ENCODE measurements around the gene EFCAB12.
A peak's percentile ranks its signal among the peaks of the same experiment; 100 is the strongest.

EFCAB12 gene

DNA sequence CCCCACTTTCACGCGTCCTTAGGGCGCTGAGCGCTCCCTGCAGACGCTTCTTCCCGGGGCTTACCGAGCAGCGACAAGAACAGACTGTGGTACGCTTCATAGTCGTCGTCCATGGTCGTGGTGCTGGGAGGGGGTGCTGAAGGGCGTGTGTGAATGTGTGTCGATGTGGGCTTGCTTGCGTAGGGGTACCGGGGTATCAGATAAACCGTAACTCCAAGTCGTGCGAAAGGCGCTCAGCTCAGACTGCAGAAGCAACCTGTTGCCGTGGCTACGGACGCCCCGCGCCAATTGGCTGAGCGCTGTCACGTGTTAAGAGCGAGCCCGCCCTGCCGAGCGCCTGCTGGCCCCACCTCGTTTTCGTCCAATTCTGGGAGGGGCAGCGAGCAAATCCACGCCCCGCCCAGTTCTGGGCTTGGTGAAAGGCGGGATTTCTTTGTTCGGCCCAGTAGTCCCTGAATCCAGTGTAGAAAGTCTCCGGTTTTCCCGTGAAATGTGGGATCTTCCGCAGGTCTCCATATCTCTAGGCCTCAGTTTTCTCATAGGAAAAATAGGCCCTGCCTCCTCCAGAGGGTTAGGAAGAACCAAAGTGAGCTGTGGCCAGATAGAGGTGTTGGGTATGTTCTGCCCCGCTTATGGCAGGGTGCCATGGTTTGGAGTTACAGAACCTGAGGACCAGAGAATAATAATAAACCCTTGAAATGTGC is at the start of gene EFCAB12:
Gene EFCAB12, minus strand, starts transcription at position 261 of the 704 bp plus-strand sequence. Its CDS starts 148 bp downstream, at position 113.
- DNase-seq = peak; percentile 87

DNA sequence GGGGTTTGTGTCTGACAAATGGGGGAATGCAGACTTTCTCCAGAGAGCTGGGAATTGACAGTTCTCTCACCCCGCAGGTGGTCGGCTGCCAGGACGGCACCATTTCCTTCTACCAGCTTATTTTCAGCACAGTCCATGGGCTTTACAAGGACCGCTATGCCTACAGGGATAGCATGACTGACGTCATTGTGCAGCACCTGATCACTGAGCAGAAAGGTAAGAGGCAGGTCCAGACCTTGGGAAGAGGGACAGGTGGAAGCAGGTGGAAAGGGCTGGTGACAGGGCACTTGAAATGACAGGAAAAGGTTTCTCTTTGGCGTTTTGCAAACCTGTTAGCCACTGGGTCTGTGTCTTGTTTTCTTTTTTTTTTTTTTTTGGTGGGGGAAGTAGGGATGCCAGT is 48.1 kb upstream of the EFCAB12 start:
- DNase-seq = no peak

DNA sequence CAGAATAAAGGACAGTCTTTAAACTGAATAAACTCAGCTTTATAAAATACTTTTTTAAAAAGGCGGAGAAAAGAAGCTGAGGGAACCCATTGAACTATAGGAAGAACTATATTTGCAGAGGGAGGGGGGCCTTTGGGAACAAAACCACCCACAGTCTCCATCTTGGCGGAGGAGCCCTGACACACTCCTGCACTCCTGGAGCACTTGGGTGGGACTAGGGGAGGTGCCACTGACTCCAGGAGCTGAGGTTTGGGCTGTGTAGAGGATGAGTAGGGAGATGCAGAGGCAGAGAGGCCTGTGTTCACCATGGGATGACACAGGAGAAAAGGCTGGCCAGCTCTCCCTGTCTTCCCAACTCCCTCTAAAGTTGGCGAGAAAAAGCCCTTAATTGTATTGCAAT is 47.4 kb upstream of the EFCAB12 start:
- no peak for DNase-seq

DNA sequence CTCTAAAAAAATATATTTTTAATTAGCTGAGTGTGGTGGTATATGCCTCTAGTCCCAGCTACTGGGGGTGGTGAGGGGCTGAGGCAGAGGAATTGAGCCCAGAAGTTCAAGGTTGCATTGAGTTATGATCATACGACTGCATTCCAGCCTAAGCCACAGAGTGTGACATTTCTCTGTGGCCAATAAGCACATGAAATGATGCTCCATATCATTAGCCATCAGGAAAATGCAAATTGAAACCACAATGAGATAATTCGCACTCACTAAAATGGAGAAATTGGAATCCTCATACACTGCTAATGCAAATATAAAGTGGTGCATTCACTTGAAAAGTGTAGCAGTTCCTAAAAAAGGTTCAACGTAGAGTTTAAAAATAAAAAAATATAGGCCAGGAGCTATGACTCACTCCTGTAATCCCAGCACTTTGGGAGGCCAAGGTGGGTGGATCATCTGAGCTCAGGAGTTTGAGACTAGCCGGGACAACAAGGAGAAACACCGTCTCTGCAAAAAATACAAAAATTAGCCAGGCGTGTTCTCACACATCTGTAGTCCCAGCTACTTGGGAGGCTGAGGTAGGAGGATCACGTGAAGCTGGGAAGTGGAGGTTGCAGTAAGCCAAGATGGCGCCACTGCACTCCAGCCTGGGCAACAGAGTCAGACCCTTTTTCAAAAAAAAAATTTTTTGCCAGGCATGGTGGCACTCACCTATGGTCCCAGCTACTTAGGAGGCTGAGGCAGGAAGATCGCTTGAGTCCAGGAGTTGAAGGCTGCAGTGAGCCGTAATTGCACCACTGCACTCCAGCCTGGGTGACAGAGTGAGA is 46.8 kb upstream of the EFCAB12 start:
- DNase-seq = no peak

DNA sequence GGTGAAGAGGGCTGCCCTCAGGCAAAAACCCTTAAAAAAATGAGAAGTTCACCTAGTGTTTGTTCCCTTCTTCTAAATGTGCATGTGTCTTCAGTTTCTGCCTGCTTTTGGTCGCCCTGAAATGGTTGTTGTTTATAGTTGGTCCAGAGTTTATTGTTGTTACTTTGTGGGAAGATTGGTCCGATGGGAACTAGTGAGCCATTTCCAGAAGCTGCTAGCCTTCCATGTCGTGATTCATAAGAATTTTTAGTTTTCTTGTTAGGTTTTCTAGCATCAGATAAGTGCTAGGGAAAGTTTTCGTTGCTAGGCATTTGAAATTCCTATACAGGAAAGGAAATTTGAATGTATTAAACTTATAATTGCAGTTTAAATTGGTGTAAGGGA is 45.3 kb upstream of the EFCAB12 start:
- DNase-seq = no peak

DNA sequence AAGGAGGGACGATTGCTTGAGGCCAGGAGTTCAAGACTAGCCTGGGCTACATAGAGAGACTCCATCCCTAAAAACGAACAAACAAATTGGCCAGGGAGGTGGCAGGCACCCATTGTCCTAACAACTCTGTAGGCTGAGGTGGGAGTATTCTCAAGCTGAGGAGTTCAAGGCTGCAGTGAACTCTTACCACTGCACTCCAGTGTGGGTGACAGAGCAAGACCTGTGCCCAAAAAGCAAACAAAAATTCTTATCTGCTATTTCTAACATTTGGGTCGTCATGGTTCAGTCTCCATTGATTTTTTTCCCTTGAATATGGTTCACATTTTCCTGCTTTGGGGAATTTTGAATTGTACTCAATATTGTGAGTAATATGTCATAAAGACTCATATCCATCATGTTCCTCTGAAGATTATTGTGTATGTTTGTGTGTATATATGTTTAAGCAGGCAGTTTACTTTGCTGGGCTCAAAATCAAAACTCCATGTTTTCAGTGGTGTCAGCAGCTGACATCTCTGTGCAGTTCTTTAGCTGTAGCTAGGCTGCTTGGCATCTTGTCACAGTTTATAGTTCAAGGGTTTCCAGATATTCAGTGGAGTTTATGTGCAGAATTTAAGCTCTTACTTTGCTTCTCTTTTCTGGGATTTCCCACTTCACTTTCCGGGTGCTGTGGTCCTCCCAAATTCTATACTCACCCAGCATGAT is 44.8 kb upstream of the EFCAB12 start:
- DNase-seq = no peak

DNA sequence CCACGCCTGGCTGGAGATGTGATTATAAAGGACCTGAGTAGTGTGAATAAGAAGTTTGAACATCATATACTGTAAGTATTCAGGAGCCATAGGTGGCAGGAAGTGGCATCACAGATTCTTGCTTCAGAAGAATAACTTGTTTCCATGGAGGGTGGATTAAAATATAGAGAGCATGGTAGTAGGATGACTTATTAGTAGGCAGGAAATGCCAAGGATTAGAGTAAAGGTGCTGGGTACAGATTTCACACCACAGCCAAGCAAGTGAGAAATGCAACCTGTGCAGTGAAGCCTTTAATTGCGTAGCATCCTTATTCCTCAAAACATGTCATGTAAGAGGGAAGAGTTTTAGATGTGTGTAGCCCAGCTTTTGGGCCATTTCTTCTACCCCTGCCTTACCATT is 42.4 kb upstream of the EFCAB12 start:
- DNase-seq = no peak

DNA sequence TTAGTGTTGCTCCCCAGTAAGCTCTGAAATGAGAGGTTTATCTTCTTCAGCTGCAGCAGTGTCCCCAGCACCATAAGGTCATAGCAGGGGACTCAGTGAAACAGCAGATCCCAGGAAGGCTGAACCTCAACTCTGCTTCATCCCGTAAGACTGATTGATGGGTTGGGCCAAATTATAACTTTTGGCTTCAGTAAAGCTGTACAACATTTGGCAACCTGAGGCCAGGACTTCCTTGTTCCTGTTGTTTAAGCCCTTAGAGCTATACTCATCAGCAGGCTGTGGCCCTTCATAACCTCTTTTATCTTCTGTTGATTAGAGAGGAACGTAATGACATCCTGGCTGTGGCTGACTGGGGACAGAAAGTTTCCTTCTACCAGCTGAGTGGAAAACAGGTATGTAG is 40.6 kb upstream of the EFCAB12 start:
- DNase-seq = no peak

DNA sequence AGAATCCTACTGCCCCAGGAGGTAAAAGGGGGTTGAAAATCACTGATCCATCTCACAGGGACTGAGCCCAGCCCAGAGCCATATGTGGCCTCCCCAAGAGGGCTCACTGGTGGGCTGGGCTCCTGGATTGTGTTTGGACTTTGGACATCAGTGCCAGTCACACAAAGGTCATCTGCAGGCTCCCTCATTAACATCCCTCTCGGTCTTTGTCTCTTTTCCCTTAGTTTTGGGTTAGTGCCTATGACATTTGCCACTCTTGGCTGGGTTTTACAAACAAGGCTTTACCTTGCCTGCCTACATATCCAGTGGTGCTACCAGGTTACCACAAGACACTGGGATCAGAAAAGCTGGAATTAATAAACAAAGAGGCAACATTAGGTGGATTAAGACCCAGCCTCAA is 39.5 kb upstream of the EFCAB12 start:
- no peak for DNase-seq

DNA sequence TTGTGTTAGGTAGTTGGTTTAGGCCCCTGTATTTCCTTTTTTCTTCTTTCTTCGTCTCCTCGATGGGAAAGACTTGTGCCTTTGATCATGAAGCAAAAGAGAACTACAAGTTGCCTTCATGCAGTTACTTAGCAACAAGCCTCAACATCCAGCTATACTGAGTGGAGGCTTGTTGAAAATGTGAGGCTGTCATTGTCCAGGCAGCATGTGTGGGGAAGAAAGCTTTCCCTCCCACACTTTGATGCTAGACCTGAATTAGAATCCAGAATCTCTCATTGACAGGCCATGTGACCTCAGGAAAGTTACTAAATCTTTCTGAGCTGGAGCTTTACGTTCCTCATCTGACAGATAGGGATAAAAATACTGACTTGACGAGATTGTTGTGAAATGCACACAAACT is 35.3 kb upstream of the EFCAB12 start:
- DNase-seq = no peak

DNA sequence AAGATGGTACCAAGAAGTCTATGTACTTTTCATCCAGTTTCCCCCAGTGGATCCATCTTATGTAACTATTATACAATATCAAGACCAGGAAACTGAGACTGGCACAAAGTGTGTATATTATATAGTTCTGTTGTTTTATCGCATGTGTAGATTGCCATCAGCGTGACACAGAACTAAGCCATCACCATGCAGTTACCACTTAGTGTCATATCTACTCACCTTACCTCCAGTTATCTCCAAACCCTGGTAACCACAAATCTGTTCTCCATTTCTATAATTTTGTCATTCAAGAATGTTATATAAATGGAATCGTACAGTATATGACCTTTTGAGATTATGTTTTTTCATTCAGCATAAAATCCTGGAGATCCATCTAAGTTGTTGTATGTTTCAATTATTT is 34.7 kb upstream of the EFCAB12 start:
- DNase-seq = no peak

DNA sequence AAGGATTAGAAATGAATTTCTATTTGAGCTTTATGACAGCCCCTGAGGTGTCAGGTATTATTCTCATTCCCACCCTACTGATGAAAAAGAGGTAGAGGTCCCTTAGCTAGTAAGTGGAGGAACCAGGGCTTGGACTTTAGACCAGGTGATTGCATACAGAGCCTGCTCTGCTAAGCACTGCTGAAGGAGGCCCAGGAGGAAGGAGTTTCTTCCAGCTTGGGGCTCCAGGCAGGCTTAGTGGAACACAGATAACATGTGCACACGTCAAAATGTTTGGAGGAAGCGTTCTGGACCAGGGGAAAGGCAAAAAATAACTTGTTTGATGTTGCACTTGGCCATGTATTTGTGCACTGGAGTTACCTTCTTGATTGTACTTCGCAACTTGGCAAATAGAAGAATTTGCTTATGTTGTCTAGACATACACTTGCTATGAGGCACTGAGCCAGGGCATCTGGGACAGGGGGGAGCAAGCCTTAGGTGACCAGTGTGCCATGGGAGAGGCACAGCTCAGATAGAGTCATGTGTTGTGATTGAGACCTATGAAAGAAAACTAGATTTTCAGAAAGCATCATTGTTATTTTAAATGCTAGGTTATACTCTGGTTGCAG is 34.0 kb upstream of the EFCAB12 start:
- no peak for DNase-seq

DNA sequence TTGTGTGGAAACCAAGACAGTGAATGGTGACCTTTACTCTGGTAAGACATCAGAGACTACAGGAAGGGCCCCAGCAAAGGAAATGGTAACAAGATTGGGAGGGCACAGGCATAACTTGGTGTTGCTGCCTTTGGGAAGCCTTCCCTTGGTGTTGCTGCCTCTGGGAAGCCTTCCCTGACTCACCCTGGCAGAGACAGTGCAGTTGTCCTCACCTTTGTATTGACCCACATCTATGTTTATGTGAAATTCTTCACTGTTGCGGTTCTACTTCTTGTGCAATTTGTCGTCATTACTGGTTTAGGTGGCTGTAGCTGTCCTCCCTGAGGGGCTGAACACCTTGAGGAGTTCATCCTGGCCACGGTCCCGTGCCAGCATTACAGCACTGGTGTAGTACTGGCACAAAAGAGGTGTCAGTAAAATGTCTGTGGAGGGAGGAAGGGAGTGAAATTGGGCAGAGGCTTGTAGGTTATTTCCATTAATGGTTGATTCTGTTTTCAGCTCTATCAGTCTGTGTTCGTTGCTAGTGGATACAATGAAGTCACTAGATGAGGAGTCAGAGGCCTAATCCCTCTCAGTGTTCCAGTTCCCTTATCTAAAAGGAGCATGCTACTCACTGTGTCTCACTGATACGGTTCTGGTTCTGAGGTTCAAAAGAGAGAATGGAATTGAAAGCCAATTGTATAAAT is 33.2 kb upstream of the EFCAB12 start:
- no peak for DNase-seq

DNA sequence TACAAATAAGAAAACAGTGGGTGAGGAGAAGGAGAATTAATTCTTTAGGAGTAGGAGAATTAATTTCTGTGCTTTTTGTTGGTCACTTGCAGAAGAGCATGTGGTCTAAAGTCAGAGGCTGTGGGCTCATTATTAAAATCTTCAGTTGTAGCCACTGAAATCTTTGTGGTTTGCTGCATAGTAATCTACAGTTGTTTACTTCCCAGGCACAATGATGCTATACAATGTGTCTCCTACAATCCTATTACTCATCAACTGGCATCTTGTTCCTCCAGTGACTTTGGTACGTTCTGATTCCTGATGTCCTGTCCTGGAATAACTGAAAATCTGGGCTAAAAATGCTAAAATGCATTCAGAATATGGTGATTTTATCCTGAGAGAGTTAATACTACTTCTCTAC is 32.6 kb upstream of the EFCAB12 start:
- DNase-seq = no peak

DNA sequence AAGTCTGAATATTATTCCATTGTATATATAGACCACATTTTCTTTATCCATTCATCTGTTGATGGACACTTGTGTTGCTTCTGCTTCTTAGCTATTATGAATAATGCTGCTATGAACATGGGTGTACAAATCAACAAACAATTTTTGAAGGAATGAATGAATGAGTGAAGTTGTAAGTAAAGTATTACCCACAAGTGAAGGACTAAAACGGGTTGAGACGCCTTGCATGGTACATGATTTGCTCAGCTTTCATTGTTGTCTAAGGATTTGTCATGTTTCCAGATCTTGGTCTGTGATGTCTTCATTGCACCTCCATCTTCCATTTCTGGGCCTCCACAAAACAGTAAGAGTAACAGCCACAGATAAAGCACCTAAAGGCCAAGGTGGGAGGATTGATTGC is 32.1 kb upstream of the EFCAB12 start:
- no peak for DNase-seq

DNA sequence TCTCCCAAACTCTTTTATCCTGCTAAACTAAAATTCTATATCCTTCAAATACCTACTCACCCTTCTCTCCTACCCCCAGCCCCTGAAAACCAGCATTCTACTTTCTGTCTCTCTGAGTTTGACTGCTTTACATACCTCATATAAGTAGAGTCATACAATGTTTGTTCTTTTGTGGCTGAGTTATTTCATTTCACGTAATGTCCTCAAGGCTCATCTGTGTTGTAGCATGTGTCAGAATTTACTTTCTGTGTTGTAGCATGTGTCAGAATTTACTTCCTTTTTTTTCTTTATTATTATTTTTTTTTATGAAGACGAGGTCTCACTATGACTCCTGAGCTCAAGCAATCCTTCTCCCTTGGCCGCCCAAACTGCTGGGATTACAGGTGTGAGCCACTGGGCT is 31.7 kb upstream of the EFCAB12 start:
- DNase-seq = no peak

DNA sequence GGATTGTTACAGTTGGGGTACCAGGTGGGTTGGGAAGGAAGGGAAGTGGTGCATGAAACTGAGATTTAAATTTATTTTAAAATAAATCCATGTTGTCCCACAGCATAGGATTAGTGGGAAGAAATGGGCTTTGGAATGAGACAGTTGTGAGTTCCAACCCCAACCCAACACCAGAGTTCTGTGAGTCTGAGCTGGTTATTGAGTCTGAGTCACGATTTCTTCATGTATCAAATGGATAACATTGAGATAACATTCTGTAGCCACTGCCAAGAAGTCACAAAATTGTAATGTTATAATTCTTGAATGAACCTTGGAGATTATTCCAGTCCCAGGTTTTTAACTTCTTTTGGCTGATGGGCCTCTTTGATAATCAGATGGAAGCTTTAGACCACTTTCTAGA is 25.3 kb upstream of the EFCAB12 start:
- no peak for DNase-seq

DNA sequence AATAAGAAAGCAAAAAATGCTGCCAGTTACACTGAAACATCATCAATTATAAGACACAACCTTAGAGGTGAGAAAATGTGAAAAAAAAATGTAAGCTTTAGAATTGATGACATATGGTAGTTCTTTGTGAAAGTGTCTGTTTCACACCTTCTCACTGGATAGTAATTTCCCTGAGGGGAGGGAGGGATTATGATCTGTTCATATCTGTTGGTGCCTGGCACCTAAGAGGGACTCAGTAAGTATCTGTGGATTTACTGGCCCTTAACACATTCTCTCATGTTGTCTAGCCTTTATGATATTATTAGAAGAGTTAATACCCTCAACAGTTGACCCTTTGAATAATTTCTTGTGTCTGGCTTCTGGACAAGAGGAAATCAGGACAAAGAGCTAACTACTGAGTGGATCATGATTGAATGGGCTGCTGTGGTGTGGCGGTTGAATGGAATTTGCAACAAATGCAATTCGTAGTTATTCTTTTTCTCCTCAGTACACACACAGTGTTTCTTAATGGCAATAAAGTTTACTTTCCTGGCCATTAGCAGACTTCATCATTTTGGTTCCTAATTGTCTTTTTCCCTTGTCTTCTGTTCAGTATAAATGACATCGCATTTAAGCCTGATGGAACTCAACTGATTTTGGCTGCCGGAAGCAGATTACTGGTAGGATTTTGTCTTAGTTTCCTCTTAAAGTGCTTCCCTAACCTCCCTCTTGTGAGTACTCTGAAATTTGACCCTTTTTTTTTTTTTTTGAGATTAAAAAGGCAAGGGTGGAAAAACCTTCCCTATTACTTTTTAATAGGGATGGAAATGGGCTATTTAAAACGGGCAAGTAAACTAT is 21.1 kb upstream of the EFCAB12 start:
- DNase-seq = no peak

DNA sequence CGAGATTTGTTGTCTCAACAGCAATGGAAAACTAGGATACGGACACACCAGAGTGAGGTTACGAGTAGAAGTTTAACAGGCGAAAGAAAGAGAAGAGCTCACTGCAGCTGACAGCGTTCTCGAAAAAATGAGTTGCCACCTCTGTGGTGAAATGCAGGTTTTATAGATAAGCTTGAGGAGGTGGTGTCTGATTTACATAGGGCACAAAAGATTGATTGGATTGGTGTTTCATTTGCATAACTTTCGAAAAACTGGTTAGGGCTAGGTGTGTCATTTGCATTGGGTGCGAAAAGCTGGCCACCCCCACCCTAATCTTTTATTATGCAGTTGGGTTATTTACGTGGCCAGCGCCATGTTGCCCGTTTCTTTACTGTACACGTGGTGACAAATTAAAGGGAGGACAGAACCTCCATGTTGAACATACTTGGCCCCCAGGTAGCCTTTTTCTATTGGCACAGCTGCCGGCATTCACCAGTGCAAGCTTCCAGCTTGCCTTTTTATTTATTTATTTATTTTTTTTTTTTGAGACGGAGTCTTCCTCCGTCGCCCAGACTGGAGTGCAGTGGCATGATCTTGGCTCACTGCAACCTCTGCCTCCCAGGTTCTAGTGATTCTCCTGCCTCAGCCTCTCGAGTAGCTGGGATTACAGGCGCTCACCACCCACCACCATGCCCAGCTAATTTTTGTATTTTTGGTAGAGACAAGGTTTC is 19.9 kb upstream of the EFCAB12 start:
- DNase-seq = no peak

DNA sequence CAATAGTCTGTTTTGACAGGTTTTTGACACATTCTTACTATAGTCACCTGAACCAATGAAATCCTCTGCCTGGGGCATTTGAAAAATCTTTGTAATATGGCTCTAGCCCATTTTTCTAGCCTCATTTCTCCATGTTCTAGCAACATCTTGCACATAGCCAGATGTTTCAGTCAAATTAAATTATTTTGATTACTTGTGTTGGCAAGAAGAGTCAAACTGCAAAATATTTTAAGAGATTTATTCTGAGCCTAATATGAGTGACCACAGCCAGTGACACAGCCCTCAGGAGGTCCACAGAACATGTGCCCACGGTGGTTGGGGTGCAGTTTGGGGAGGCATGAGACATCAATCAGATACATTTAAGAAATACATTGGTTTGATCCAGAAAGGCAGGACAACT is 18.5 kb upstream of the EFCAB12 start:
- DNase-seq = no peak

DNA sequence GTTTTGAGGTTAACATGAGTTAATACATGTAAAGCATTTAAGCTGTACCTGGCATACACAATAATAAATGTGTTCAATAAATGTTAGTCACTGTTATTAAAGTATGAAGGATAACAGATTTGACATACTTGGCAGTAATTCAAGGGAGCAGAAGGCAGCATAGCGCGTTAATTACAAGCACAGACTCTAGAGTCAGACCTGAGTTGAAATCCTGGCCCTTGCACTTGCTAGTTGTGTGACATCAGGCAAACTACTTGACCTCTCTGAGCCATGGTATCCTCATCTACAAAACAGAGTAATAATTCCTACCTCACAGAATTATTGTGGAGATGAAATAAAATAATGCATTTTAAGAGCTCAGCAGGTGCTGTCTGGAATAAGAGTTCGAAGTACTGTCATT is 17.0 kb upstream of the EFCAB12 start:
- no peak for DNase-seq
